ENCODE results near the gene ABHD15. TPM values are rescaled to one million over a fixed set of nuclear protein-coding genes. Genes with fewer than 3 reads are reported as not detected.

The ABHD15 gene
- total and polyA plus RNA-seq, 2 donors (not counting 1 experiment from before 2014, with no cell fraction given): 10.9 to 44.1 TPM

DNA sequence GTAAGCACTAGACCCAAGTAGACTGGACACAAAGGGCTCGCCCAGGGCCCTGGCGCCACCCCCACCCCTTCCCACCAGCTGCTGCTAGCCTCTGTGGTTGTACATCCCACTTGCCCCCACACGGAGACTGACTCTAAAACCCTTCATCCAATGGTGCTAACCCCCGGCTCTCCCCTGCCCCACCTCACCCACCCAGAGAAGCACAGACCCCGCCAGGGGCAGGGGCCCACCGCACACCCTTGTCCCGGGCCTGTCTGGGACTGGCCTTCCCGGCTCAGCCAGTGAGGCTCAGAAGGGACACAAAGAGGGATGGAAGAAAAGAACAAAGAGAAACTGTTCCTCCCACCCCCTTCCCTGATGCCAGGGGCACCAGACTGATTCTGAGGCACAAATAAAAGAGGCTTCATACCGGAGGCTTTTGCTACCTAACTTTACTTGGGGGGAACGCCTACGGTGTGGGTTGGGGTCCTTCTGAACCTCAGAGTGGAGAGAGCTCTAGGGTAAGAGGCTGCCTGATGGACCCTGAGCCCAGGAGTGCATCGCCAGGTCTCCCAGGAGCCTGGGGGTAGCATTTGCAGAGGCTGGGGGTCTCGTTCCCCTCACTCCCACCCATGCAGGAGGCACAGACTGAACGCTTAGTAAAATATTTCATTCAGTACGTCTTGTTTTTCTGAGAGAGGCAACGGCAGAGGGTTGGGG is 47.7 kb upstream of the ABHD15 start:
- peak overlapping the region; percentile 68 for H3K9ac ChIP-seq (ENCODE audit: low read length)
- no peaks in the 10 kb centered on the region for H3K9me3 ChIP-seq (ENCODE audit: control extremely low read depth in 1 of 3, control insufficient read depth in 2 of 3, insufficient read depth in 1 of 3, low read length in 2 of 3)
- 82% methylated on average over 10 of the region's 16 CpGs for WGBS (ENCODE audit: insufficient coverage)
- no peak overlapping the region for H2AFZ ChIP-seq (ENCODE audit: insufficient read depth, low read depth, low read length, poor library complexity, severe bottlenecking)
- H3K4me1 ChIP-seq (ENCODE audit: control insufficient read depth in 2 of 2, insufficient read depth in 2 of 2, low read length in 2 of 2): peaks cover 51 to 56% of the 10 kb centered on the region in 2 donors
- peaks cover 5% of the 10 kb centered on the region for H3K27me3 Mint-ChIP-seq
- DNase-seq: peak; percentile 36
- peak overlapping the region; percentile 68 for H3K27ac Mint-ChIP-seq
- peak overlapping the region in 2 of 5 experiments; percentile 56 to 73 for H3K4me3 ChIP-seq (ENCODE audit: control extremely low read depth in 1 of 5, extremely low read depth in 1 of 5, insufficient read depth in 1 of 5, low read depth in 2 of 5, low read length in 4 of 5)
- peak overlapping the region; percentile 90 for H3K4me3 Mint-ChIP-seq
- no peak overlapping the region for H3K27ac ChIP-seq (ENCODE audit: low read length in 2 of 2)
- POLR2A ChIA-PET: interaction anchor here (1.2 to 1.5 kb wide), 3 partner anchors 23 to 316 kb away, joined by 3 to 7 read pairs (median 3); partner anchors contain the start of gene SSH2
- intact Hi-C loops (cut with micrococcal nuclease): loop anchor here (1.0 to 10.0 kb wide), 3 partner anchors 46 to 320 kb away; partner anchors contain the start of genes NUFIP2 and TP53I13
- ATAC-seq (ENCODE audit: low read depth): no peak
- peaks cover 41% of the 10 kb centered on the region for H4K20me1 ChIP-seq (ENCODE audit: control insufficient read depth, insufficient read depth, low read length, poor library complexity, severe bottlenecking)
- H3K4me2 ChIP-seq (replicated peaks; ENCODE audit: low read depth, low read length, poor library complexity, severe bottlenecking): peak overlapping the region; percentile 100
- peaks cover 0 to 40% (median 12%) of the 10 kb centered on the region in 4 experiments for H3K27me3 ChIP-seq (replicated peaks in 1 of 4; ENCODE audit: control extremely low read depth in 1 of 4, control insufficient read depth in 3 of 4, insufficient read depth in 4 of 4, low read length in 3 of 4)
- peaks cover 6% of the 10 kb centered on the region for H3K79me2 ChIP-seq (ENCODE audit: control insufficient read depth, insufficient read depth, low read length)
- no peaks in the 10 kb centered on the region for H3K9me3 Mint-ChIP-seq (ENCODE audit: insufficient read depth)
- peaks cover 39% of the 10 kb centered on the region for H3K4me1 Mint-ChIP-seq
- TF ChIP-seq, protein P1, sequence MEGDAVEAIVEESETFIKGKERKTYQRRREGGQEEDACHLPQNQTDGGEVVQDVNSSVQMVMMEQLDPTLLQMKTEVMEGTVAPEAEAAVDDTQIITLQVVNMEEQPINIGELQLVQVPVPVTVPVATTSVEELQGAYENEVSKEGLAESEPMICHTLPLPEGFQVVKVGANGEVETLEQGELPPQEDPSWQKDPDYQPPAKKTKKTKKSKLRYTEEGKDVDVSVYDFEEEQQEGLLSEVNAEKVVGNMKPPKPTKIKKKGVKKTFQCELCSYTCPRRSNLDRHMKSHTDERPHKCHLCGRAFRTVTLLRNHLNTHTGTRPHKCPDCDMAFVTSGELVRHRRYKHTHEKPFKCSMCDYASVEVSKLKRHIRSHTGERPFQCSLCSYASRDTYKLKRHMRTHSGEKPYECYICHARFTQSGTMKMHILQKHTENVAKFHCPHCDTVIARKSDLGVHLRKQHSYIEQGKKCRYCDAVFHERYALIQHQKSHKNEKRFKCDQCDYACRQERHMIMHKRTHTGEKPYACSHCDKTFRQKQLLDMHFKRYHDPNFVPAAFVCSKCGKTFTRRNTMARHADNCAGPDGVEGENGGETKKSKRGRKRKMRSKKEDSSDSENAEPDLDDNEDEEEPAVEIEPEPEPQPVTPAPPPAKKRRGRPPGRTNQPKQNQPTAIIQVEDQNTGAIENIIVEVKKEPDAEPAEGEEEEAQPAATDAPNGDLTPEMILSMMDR (IDR thresholded peaks at IDR 0.05): no peak
- CTCF ChIA-PET: interaction anchor here (1.2 to 15.4 kb wide), 9 partner anchors 8 to 315 kb away, joined by 3 to 336 read pairs (median 6); partner anchors contain the start of genes ABHD15, ANKRD13B, CORO6 and GIT1
- H3K36me3 ChIP-seq (replicated peaks in 1 of 2; ENCODE audit: control extremely low read depth in 1 of 2, control insufficient read depth in 1 of 2, extremely low read depth in 1 of 2, insufficient read depth in 2 of 2, low read length in 1 of 2): no peaks in the 10 kb centered on the region

DNA sequence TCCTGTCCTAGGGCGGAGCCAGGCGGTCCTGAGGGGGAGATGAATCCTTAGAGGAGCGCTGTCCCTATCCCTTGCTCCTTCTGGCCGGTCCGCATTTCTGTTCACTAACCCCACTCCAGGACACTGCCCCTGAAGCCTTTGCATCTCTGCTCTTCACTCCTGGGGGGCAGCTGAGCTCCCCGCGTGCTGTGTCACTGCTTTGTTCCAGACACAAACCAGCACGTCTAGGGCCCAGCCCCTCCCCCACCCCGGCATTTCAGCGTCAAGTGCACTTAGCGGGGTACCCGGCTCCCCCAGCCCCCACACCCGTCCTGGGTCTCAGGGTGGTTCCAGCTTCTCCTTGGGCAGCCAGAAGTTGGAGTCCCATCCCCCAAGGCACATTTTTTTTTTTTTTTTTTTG is 47.0 kb upstream of the ABHD15 start:
- no peak for TF ChIP-seq EZH2 (IDR thresholded peaks at IDR 0.05; ENCODE audit: borderline replicate concordance, insufficient read depth, low read depth, low read length, poor library complexity, severe bottlenecking)
- TF ChIP-seq, protein P1 (IDR thresholded peaks at IDR 0.05): no peak
- POLR2A ChIA-PET: interaction anchor here (0.7 to 1.1 kb wide), 2 partner anchors 9 to 22 kb away, joined by 5 to 9 read pairs; no protein-coding TSS in a partner anchor
- peak overlapping the region; percentile 71 for H3K4me3 Mint-ChIP-seq
- H4K20me1 ChIP-seq (ENCODE audit: control insufficient read depth, insufficient read depth, low read length, poor library complexity, severe bottlenecking): peaks cover 41% of the 10 kb centered on the region
- peak overlapping the region; percentile 57 for H3K9ac ChIP-seq (ENCODE audit: low read length)
- H3K27ac Mint-ChIP-seq: no peak overlapping the region
- H3K9me3 ChIP-seq (ENCODE audit: control extremely low read depth in 1 of 3, control insufficient read depth in 2 of 3, insufficient read depth in 1 of 3, low read length in 2 of 3): no peaks in the 10 kb centered on the region
- ATAC-seq (ENCODE audit: low read depth): no peak
- no peak overlapping the region for H3K27ac ChIP-seq (ENCODE audit: low read length in 2 of 2)
- 33% methylated on average over 12 of the region's 13 CpGs for WGBS (ENCODE audit: insufficient coverage)
- no peak for DNase-seq
- peaks cover 6% of the 10 kb centered on the region for H3K79me2 ChIP-seq (ENCODE audit: control insufficient read depth, insufficient read depth, low read length)
- peaks cover 39% of the 10 kb centered on the region for H3K4me1 Mint-ChIP-seq
- H3K4me1 ChIP-seq (ENCODE audit: control insufficient read depth in 2 of 2, insufficient read depth in 2 of 2, low read length in 2 of 2): peaks cover 51 to 56% of the 10 kb centered on the region in 2 donors
- peak overlapping the region; percentile 73 for H2AFZ ChIP-seq (ENCODE audit: insufficient read depth, low read depth, low read length, poor library complexity, severe bottlenecking)
- peaks cover 0 to 40% (median 12%) of the 10 kb centered on the region in 4 experiments for H3K27me3 ChIP-seq (replicated peaks in 1 of 4; ENCODE audit: control extremely low read depth in 1 of 4, control insufficient read depth in 3 of 4, insufficient read depth in 4 of 4, low read length in 3 of 4)
- H3K27me3 Mint-ChIP-seq: peaks cover 5% of the 10 kb centered on the region
- H3K4me2 ChIP-seq (replicated peaks; ENCODE audit: low read depth, low read length, poor library complexity, severe bottlenecking): peak overlapping the region; percentile 100
- intact Hi-C loops (cut with micrococcal nuclease): loop anchor here (1.0 to 10.0 kb wide), 5 partner anchors 8 to 319 kb away; partner anchors contain the start of genes CORO6 and NUFIP2
- H3K9me3 Mint-ChIP-seq (ENCODE audit: insufficient read depth): no peaks in the 10 kb centered on the region
- no peaks in the 10 kb centered on the region for H3K36me3 ChIP-seq (replicated peaks in 1 of 2; ENCODE audit: control extremely low read depth in 1 of 2, control insufficient read depth in 1 of 2, extremely low read depth in 1 of 2, insufficient read depth in 2 of 2, low read length in 1 of 2)
- CTCF ChIA-PET: interaction anchor here (0.6 to 15.4 kb wide), 12 partner anchors 9 to 243 kb away, joined by 3 to 336 read pairs (median 4); partner anchors contain the start of genes ABHD15, ANKRD13B, CORO6 and GIT1
- H3K4me3 ChIP-seq (ENCODE audit: control extremely low read depth in 1 of 5, extremely low read depth in 1 of 5, insufficient read depth in 1 of 5, low read depth in 2 of 5, low read length in 4 of 5): peak overlapping the region in 3 of 5 experiments; percentile 27 to 51 (median 44)

All from B cell (primary cell).